ENCODE data around the gene SLC35F3.
"Not testable (repeated sequence)": the region's sequence is repeated elsewhere in the genome, so short reads cannot be mapped to it uniquely, and the experiment has no call there.

DNA sequence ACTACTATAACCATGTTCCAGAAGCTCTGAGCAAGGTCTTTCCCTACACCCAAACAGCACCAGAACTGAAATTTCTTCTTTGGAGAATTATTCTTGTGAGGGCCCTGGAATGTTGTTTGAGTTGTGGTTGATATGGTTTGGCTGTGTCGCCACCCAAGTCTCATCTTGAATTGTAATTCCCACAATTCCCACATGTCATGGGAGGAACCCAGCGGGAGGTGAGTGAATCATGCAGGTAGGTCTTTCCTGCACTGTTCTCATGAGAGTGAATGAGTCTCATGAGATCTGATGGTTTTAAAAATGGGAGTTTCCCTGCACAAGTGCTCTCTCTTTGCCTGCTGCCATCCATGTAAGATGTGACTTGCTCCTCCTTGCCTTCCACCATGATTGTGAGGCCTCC is 272.4 kb downstream of the SLC35F3 start:
- TF ChIP-seq CTCF (IDR thresholded peaks at IDR 0.05; ENCODE audit: low read depth, low read length, missing input control); TAF1 (conservative IDR thresholded peaks at IDR 0.05); YY1 (IDR thresholded peaks at IDR 0.05); RAD21 (IDR thresholded peaks at IDR 0.05): not testable (repeated sequence)
- TF ChIP-seq, protein P1, sequence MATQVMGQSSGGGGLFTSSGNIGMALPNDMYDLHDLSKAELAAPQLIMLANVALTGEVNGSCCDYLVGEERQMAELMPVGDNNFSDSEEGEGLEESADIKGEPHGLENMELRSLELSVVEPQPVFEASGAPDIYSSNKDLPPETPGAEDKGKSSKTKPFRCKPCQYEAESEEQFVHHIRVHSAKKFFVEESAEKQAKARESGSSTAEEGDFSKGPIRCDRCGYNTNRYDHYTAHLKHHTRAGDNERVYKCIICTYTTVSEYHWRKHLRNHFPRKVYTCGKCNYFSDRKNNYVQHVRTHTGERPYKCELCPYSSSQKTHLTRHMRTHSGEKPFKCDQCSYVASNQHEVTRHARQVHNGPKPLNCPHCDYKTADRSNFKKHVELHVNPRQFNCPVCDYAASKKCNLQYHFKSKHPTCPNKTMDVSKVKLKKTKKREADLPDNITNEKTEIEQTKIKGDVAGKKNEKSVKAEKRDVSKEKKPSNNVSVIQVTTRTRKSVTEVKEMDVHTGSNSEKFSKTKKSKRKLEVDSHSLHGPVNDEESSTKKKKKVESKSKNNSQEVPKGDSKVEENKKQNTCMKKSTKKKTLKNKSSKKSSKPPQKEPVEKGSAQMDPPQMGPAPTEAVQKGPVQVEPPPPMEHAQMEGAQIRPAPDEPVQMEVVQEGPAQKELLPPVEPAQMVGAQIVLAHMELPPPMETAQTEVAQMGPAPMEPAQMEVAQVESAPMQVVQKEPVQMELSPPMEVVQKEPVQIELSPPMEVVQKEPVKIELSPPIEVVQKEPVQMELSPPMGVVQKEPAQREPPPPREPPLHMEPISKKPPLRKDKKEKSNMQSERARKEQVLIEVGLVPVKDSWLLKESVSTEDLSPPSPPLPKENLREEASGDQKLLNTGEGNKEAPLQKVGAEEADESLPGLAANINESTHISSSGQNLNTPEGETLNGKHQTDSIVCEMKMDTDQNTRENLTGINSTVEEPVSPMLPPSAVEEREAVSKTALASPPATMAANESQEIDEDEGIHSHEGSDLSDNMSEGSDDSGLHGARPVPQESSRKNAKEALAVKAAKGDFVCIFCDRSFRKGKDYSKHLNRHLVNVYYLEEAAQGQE (IDR thresholded peaks at IDR 0.05) = not testable (repeated sequence)
